H1 (cell line): ENCODE results near the gene UCMA. TPM values are rescaled to one million over a fixed set of nuclear protein-coding genes. Genes with fewer than 3 reads are reported as not detected.

Source experiments
- CTCF ChIA-PET: fragments of 300-600 bp; sonication (Branson Sonifier 250); formaldehyde crosslinking; loops from one replicate; lab custom pipeline; 2021; ENCODE audit not compliant: partially characterized antibody; lab: Charles Lee
- POLR2A ChIA-PET: fragments of 300-600 bp; sonication (Branson Sonifier 250); formaldehyde crosslinking; loops from one replicate; lab custom pipeline; 2021; ENCODE audit warnings: inconsistent platforms; ENCODE audit not compliant: partially characterized antibody; lab: Charles Lee
- DNase-seq, 2 experiments: peaks; one replicate each; pipeline versions ENCODE4 v3.0.0 to v3.0.0-alpha.2; 2010 to 2022; ENCODE audit warnings: low spot score in 2 of 2, low read depth in 1 of 2, mixed read lengths in 1 of 2
- FAIRE-seq: peaks from 2 replicates; lab custom pipeline; 2011; peaks lifted over from hg19 to GRCh38; lab: Jason Lieb, UNC
- H2AFZ ChIP-seq: 2 replicates; pipeline ENCODE4 v1.8.1; 2012; ENCODE audit warnings: low read length, inconsistent platforms
- H2AK5ac ChIP-seq: 2 replicates; pipeline ENCODE4 v1.6.1; 2013; ENCODE audit warnings: low read depth, low read length
- H2BK120ac ChIP-seq: replicated peaks from 2 replicates; pipeline ENCODE3; 2013; ENCODE audit warnings: low read depth, low read length, inconsistent platforms
- H2BK12ac ChIP-seq: 2 replicates; pipeline ENCODE4 v1.6.1; 2013; ENCODE audit warnings: low read depth, low read length
- H2BK15ac ChIP-seq: 2 replicates; pipeline ENCODE4 v1.6.1; 2013; ENCODE audit warnings: low read length
- H2BK20ac ChIP-seq: 2 replicates; pipeline ENCODE4 v1.6.1; 2013; ENCODE audit warnings: low read length
- H2BK5ac ChIP-seq: 2 replicates; pipeline ENCODE4 v1.6.1; 2013; ENCODE audit warnings: low read depth, low read length
- H3K14ac ChIP-seq: 2 replicates; pipeline ENCODE4 v1.6.1; 2013; ENCODE audit warnings: inconsistent platforms; ENCODE audit not compliant: insufficient read length
- H3K18ac ChIP-seq: 2 replicates; pipeline ENCODE4 v1.6.1; 2013; ENCODE audit warnings: low read length; ENCODE audit errors: extremely low read depth
- H3K23ac ChIP-seq: 2 replicates; pipeline ENCODE4 v1.6.1; 2013; ENCODE audit warnings: inconsistent platforms; ENCODE audit not compliant: insufficient read length
- H3K23me2 ChIP-seq: 2 replicates; pipeline ENCODE4 v1.6.1; 2013; ENCODE audit warnings: low read depth, low read length
- H3K27ac ChIP-seq: 2 replicates; pipeline ENCODE4 v1.6.1; 2011; ENCODE audit warnings: low read depth, low read length, inconsistent platforms
- H3K27me3 ChIP-seq, 4 experiments: replicated peaks in 1 of 4; 1 replicate in 1 of 4; 2 replicates in 3 of 4; pipeline versions ENCODE4 v1.6.1 to v1.8.1; 2011 to 2013; ENCODE audit warnings: low read length in 3 of 4, mild to moderate bottlenecking in 3 of 4, inconsistent platforms in 2 of 4, mixed read lengths in 2 of 4, moderate library complexity in 1 of 4; ENCODE audit not compliant: control insufficient read depth in 3 of 4, insufficient read depth in 3 of 4; ENCODE audit errors: extremely low read depth in 1 of 4
- H3K36me3 ChIP-seq, 4 experiments: 2 replicates each; pipeline versions ENCODE4 v1.6.1 to v1.8.1; 2011 to 2013; ENCODE audit warnings: mild to moderate bottlenecking in 4 of 4, low read length in 3 of 4, moderate library complexity in 2 of 4, control low read depth in 1 of 4, inconsistent platforms in 1 of 4; ENCODE audit not compliant: insufficient read depth in 4 of 4, control insufficient read depth in 2 of 4
- H3K4ac ChIP-seq: replicated peaks from 2 replicates; pipeline ENCODE3; 2013; ENCODE audit warnings: low read length, low read depth, mixed read lengths, inconsistent platforms; ENCODE audit not compliant: insufficient read length
- H3K4me1 ChIP-seq, 4 experiments: replicated peaks in 1 of 4; 1 replicate in 1 of 4; 2 replicates in 3 of 4; pipeline versions ENCODE4 v1.6.1 to v1.8.1; 2011 to 2013; ENCODE audit warnings: low read length in 3 of 4, inconsistent platforms in 2 of 4, mixed read lengths in 1 of 4; ENCODE audit not compliant: insufficient read depth in 4 of 4, control insufficient read depth in 3 of 4
- H3K4me2 ChIP-seq, 2 experiments: 2 replicates each; pipeline versions ENCODE4 v1.6.1 to v1.8.1; 2011 to 2013; ENCODE audit warnings: low read depth in 2 of 2, low read length in 2 of 2, control low read depth in 1 of 2, inconsistent platforms in 1 of 2, mild to moderate bottlenecking in 1 of 2; ENCODE audit not compliant: insufficient read depth in 1 of 2
- H3K4me3 ChIP-seq, 4 experiments: fragments of 200-600, 300-600 bp in 1 of 4; sonication (generic), shearing (Covaris generic), sonication (Bioruptor Twin) in 1 of 4; 2 replicates each; pipeline versions ENCODE4 v1.5.1 to v1.8.1; 2011 to 2016; ENCODE audit warnings: low read length in 4 of 4, low read depth in 3 of 4, control low read depth in 2 of 4, inconsistent platforms in 2 of 4, mild to moderate bottlenecking in 2 of 4, mixed read lengths in 1 of 4, moderate library complexity in 1 of 4; ENCODE audit not compliant: insufficient read depth in 2 of 4; ENCODE audit errors: extremely low read depth in 1 of 4
- H3K56ac ChIP-seq: replicated peaks from 2 replicates; pipeline ENCODE3; 2013; ENCODE audit warnings: low read depth, mild to moderate bottlenecking, mixed read lengths, low read length, inconsistent platforms; ENCODE audit not compliant: insufficient read length
- H3K79me1 ChIP-seq: 2 replicates; pipeline ENCODE4 v1.6.1; 2013; ENCODE audit warnings: low read depth, low read length, control low read depth
- H3K79me2 ChIP-seq, 2 experiments: 2 replicates each; pipeline versions ENCODE4 v1.6.1 to v1.8.1; 2012 to 2013; ENCODE audit warnings: low read length in 2 of 2, mild to moderate bottlenecking in 2 of 2, inconsistent platforms in 1 of 2; ENCODE audit not compliant: insufficient read depth in 2 of 2, control insufficient read depth in 1 of 2
- H3K9ac ChIP-seq, 4 experiments: replicated peaks in 1 of 4; 1 replicate in 1 of 4; 2 replicates in 3 of 4; pipeline versions ENCODE4 v1.6.1 to v1.8.1; 2011 to 2013; ENCODE audit warnings: low read depth in 3 of 4, low read length in 3 of 4, control low read depth in 2 of 4, mild to moderate bottlenecking in 2 of 4, moderate library complexity in 2 of 4, inconsistent platforms in 1 of 4; ENCODE audit errors: extremely low read depth in 1 of 4
- H3K9me3 ChIP-seq, 2 experiments: 2 replicates each; pipeline versions ENCODE4 v1.6.1 to v1.8.1; 2012 to 2013; ENCODE audit warnings: mild to moderate bottlenecking in 2 of 2, moderate library complexity in 2 of 2, control low read depth in 1 of 2, inconsistent platforms in 1 of 2, low read depth in 1 of 2, low read length in 1 of 2, mixed read lengths in 1 of 2; ENCODE audit not compliant: insufficient read depth in 2 of 2
- H4K20me1 ChIP-seq, 2 experiments: replicated peaks in 1 of 2; 2 replicates each; pipeline versions ENCODE3 to v1.8.1; 2011 to 2013; ENCODE audit warnings: inconsistent platforms in 2 of 2, low read length in 2 of 2, mild to moderate bottlenecking in 1 of 2; ENCODE audit not compliant: insufficient read depth in 2 of 2, control insufficient read depth in 1 of 2
- H4K5ac ChIP-seq: 2 replicates; pipeline ENCODE4 v1.6.1; 2013; ENCODE audit warnings: low read length, low read depth, mixed read lengths, inconsistent platforms; ENCODE audit not compliant: insufficient read length
- H4K8ac ChIP-seq: 2 replicates; pipeline ENCODE4 v1.8.0; 2013; ENCODE audit warnings: mild to moderate bottlenecking, moderate library complexity, low read length, inconsistent platforms; ENCODE audit not compliant: insufficient read depth; ENCODE audit errors: extremely low read depth
- H4K91ac ChIP-seq: replicated peaks from 2 replicates; pipeline ENCODE3; 2013; ENCODE audit warnings: low read length, mixed read lengths, inconsistent platforms; ENCODE audit not compliant: insufficient read length
- CBX5 ChIP-seq: fragments of 300-800, 300-1000 bp; sonication (generic); IDR thresholded peaks from 2 replicates; pipeline ENCODE4 v1.7.1; 2016; ENCODE audit warnings: antibody characterized with exemption, low read length, low read depth
- CEBPB ChIP-seq: IDR thresholded peaks from 2 replicates; pipeline ENCODE4 v1.6.1; 2012; ENCODE audit warnings: low read depth, low read length
- HDAC6 ChIP-seq: IDR thresholded peaks from one replicate; pipeline ENCODE4 v1.7.1; 2012; ENCODE audit warnings: low read depth, mild to moderate bottlenecking, inconsistent platforms, low read length, moderate library complexity
- JUN ChIP-seq: IDR thresholded peaks from 2 replicates; pipeline ENCODE4 v1.6.1; 2011; ENCODE audit warnings: low read depth, mild to moderate bottlenecking, improper control_type of control experiment, low read length
- NANOG ChIP-seq: IDR thresholded peaks from 2 replicates; pipeline ENCODE4 v1.6.1; 2011; ENCODE audit warnings: low read length, low read depth, mild to moderate bottlenecking, inconsistent platforms; ENCODE audit not compliant: insufficient read depth, poor library complexity, severe bottlenecking
- RAD21 ChIP-seq, 2 experiments: IDR thresholded peaks in 1 of 2; conservative IDR thresholded peaks in 1 of 2; 2 replicates each; pipeline ENCODE4 v1.6.1; 2011; ENCODE audit warnings: low read depth in 2 of 2, low read length in 2 of 2, improper control_type of control experiment in 1 of 2, inconsistent platforms in 1 of 2, mild to moderate bottlenecking in 1 of 2, moderate library complexity in 1 of 2
- SIRT6 ChIP-seq: IDR thresholded peaks from one replicate; pipeline ENCODE4 v1.7.1; 2012; ENCODE audit warnings: low read length, inconsistent platforms
- SUZ12 ChIP-seq: fragments of 200-600 bp; sonication (generic); IDR thresholded peaks from 2 replicates; pipeline ENCODE4 v1.6.1; 2012; ENCODE audit warnings: mild to moderate bottlenecking, inconsistent platforms, low read length, moderate library complexity, mixed read lengths
- TAF1 ChIP-seq: IDR thresholded peaks from 2 replicates; pipeline ENCODE4 v1.6.1; 2011; ENCODE audit warnings: mild to moderate bottlenecking, low read depth, low read length
- TBP ChIP-seq: IDR thresholded peaks from 2 replicates; pipeline ENCODE4 v1.6.1; 2011; ENCODE audit warnings: low read depth, low read length, improper control_type of control experiment
- WGBS, 2 experiments: shearing (Covaris generic) in 1 of 2; methylation state at CpG; one replicate each; pipeline versions ENCODE4 v1.1.6 to v1.1.7; 2013 to 2015; ENCODE audit warnings: low lambda C conversion rate in 2 of 2, mixed read lengths in 2 of 2, inconsistent platforms in 1 of 2, low coverage in 1 of 2, missing lambda C conversion rate in 1 of 2; ENCODE audit not compliant: insufficient replicate concordance in 2 of 2, insufficient coverage in 1 of 2, insufficient read length in 1 of 2; ENCODE audit errors: extremely low coverage in 1 of 2, missing lambda C conversion rate in 1 of 2; 5-methylcytosine and 5-hydroxymethylcytosine counted together
- polyA plus RNA-seq, 7 experiments: library from polyadenylated mRNA; depleted of rRNA in 3 of 7; stranded (reverse) in 5 of 7; unstranded in 2 of 7; fragments of >200 nt in 5 of 7; fragments of 200-250 nt in 2 of 7; gene quantifications; 1 replicate in 5 of 7; 2 replicates in 1 of 7; 4 replicates in 1 of 7; pipeline versions ENCODE4 v1.2.1 to v1.2.3, GENCODE V29; 2011 to 2013; ENCODE audit warnings: missing spikeins in 2 of 7, mixed read lengths in 2 of 7
- total RNA-seq: library from RNA; stranded (reverse); fragmentation: NEBNext Ultra II Directional; extraction: Animal tissue kit (Norgen Biotek cat#: 25700); gene quantifications from 2 replicates; pipeline ENCODE4 v1.2.1, GENCODE V29; 2021
- TF ChIP-seq, protein P1 (sequence below): IDR thresholded peaks from 2 replicates; pipeline ENCODE4 v1.6.1; 2012; ENCODE audit warnings: inconsistent platforms
- TF ChIP-seq, protein P2 (sequence below): IDR thresholded peaks from 2 replicates; pipeline ENCODE4 v1.6.1; 2012; ENCODE audit warnings: low read length, inconsistent platforms

The UCMA gene
- total and polyA plus RNA-seq, 2 of the 8 experiments (the other 6 are each of a cell fraction or from before 2014, with no cell fraction given): 1.2 to 4.6 TPM

DNA sequence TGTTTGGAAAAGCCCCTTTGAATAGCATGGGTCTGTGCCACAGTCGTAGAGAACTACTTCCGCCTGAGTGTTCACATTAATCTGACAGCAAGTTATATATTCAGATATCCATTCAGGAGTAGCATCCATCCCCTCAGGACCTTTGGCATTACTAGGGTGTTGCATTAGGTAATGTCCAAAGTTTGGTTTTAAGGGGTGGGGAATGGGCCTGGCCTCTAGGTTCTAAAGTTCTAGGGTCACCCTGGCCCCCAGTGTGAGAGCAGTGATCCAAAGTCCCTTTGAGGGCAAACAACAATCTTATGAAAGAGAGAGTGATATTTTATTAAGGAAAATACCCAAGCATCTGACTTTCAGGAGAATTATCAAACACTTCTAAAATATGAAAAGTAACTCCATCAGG is 60.6 kb downstream of the UCMA start:
- Histone ChIP-seq H3K4me3 (no peak overlapping the region), H3K4ac (no peak overlapping the region), H2BK15ac (no peak overlapping the region), H3K23ac (no peak overlapping the region), H3K4me2 (no peak overlapping the region), H2AFZ (no peak overlapping the region), H4K91ac (no peak overlapping the region), H3K27ac (no peak overlapping the region), H2BK5ac (no peak overlapping the region), H2BK120ac (no peak overlapping the region), H3K23me2 (no peaks in the 10 kb centered on the region; the same call in 1 of the 2 replicates), H3K36me3 (peaks cover 24 to 87% (median 66%) of the 10 kb centered on the region in 4 experiments), H3K14ac (no peak overlapping the region), H4K8ac (no peak overlapping the region), H4K20me1 (peaks cover 2 to 6% of the 10 kb centered on the region in 2 experiments), H3K27me3 (no peaks in the 10 kb centered on the region), H2BK20ac (no peak overlapping the region), H3K9me3 (no peaks in the 10 kb centered on the region), H3K79me2 (peaks cover 0 to 7% of the 10 kb centered on the region in 2 experiments; a peak in 1 of 4 replicates), H2AK5ac (no peak overlapping the region), H3K4me1 (no peaks in the 10 kb centered on the region), H3K79me1 (no peaks in the 10 kb centered on the region; the same call in 1 of the 2 replicates), H3K18ac (no peak overlapping the region), H2BK12ac (no peak overlapping the region), H4K5ac (no peak overlapping the region), H3K9ac (no peak overlapping the region), H3K56ac (no peak overlapping the region)
- ChIA-PET CTCF (no interaction called here), POLR2A (no interaction called here)
- 95% methylated on average over 2 of the region's 2 CpGs; no CpG with 5 or more reads in 1 of the 2 experiments for WGBS, 2 experiments
- DNase-seq (no peak), FAIRE-seq (no peak)
- no peak for TF ChIP-seq RAD21 (IDR thresholded peaks at IDR 0.05 in 1 of 2, conservative IDR thresholded peaks at IDR 0.05 in 1 of 2; ENCODE audit: low read depth in 2 of 2, low read length in 2 of 2)
- no peak for TF ChIP-seq CBX5
- no peak for TF ChIP-seq CEBPB
- no peak for TF ChIP-seq TAF1
- TF ChIP-seq, protein P1, sequence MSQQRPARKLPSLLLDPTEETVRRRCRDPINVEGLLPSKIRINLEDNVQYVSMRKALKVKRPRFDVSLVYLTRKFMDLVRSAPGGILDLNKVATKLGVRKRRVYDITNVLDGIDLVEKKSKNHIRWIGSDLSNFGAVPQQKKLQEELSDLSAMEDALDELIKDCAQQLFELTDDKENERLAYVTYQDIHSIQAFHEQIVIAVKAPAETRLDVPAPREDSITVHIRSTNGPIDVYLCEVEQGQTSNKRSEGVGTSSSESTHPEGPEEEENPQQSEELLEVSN: no peak
- TF ChIP-seq HDAC6: no peak
- TF ChIP-seq, protein P2, sequence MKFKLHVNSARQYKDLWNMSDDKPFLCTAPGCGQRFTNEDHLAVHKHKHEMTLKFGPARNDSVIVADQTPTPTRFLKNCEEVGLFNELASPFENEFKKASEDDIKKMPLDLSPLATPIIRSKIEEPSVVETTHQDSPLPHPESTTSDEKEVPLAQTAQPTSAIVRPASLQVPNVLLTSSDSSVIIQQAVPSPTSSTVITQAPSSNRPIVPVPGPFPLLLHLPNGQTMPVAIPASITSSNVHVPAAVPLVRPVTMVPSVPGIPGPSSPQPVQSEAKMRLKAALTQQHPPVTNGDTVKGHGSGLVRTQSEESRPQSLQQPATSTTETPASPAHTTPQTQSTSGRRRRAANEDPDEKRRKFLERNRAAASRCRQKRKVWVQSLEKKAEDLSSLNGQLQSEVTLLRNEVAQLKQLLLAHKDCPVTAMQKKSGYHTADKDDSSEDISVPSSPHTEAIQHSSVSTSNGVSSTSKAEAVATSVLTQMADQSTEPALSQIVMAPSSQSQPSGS: no peak
- no peak for TF ChIP-seq NANOG
- TF ChIP-seq SUZ12: no peak
- TF ChIP-seq TBP: no peak
- no peak for TF ChIP-seq SIRT6
- no peak for TF ChIP-seq JUN
